ENCODE results near the gene ERAL1.
"Not testable (repeated sequence)": the region's sequence is repeated elsewhere in the genome, so short reads cannot be mapped to it uniquely, and the experiment has no call there.

The ERAL1 gene

GRCh38 chr17:28861393-28862203 lies 6.8 kb downstream of the ERAL1 start:
- TF ChIP-seq POLR2A (IDR thresholded peaks at IDR 0.05; ENCODE audit: low read depth, low read length): no peak
- no peak for FAIRE-seq
- DNase-seq (ENCODE audit: insufficient read length, low spot score): no peak

DNA sequence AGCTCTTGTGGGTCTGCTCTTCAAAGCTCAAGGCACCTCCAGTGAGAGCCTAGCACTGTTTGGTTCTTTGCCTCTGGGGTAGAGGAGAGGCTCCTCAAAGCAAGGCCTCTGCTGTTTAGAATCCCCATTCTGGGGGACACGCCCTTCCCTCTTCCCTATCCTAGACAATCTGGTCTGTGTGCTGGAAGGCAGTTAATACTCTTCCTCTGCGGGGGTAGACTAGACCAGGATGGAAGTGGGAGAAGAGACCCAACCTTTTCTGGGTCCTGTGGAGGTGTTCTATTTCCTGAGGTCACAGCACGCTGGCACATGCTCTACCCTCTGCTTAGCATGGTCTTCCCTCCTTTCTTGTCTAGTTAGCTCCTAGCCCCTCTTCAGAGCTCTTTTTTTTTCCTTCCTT lies 7.7 kb downstream of the ERAL1 start:
- DNase-seq (ENCODE audit: insufficient read length, low spot score) (no peak), FAIRE-seq (no peak)
- no peak for TF ChIP-seq POLR2A (IDR thresholded peaks at IDR 0.05; ENCODE audit: low read depth, low read length)

- FAIRE-seq: no peak
- no peak for TF ChIP-seq POLR2A (IDR thresholded peaks at IDR 0.05; ENCODE audit: low read depth, low read length)
Observed at GRCh38 chr17:28863953-28864352, 9.1 kb downstream of the ERAL1 start.

DNA sequence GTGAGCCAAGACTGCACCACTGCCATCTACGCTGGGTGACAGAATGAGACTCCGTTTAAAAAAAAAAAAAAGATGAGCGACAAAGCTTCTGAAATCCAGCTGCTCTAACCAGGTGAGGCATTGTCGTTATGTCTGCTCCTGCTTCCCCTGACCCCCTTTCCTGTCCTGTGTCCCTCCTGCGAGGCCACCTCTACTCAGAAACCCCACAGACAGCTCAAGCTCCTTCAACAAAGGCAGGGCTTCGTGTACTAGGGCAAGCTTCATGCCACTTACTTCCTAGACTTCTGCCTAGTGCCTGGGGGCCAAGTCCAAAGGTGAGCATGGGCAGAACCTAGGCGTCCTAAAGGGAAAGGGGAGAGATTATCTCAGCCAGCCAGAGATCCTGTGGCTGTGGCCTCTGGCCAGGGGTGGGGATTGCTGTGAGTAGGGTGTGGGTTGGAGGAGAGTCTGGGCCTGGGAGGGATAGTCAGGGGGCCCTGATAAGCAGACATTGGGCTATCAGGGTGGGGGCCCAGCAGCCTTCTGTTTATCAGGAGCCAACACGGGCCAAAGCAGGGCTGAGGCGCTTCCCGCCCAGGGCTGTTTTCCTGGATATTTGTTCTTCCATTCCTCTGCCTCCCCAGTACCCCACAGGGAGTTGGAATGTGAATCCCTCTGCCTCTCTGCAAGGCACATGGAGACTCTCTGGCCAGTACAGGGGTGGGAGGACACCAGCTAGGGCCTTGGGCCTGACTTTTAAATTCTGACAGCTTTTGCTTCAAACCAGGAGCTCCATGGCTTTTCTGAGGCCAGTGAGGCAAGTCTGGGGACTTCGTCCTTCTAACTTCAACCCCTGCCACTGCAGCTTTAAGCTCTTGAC lies 10.4 kb downstream of the ERAL1 start:
- FAIRE-seq: no peak
- TF ChIP-seq POLR2A (IDR thresholded peaks at IDR 0.05; ENCODE audit: low read depth, low read length): no peak
- DNase-seq (ENCODE audit: insufficient read length, low spot score): no peak

More at GRCh38 chr17:28863953-28864352, 9.1 kb downstream of the ERAL1 start:
- DNase-seq (ENCODE audit: insufficient read length, low spot score): no peak

GRCh38 chr17:28865946-28866752 lies 11.3 kb downstream of the ERAL1 start:
- TF ChIP-seq POLR2A (IDR thresholded peaks at IDR 0.05; ENCODE audit: low read depth, low read length): no peak
- DNase-seq (ENCODE audit: insufficient read length, low spot score) (no peak), FAIRE-seq (no peak)

- no peak for TF ChIP-seq POLR2A (IDR thresholded peaks at IDR 0.05; ENCODE audit: low read depth, low read length)
- no peak for DNase-seq (ENCODE audit: insufficient read length, low spot score)
- FAIRE-seq: no peak
Observed at GRCh38 chr17:28867276-28867675, 12.5 kb downstream of the ERAL1 start.

- no peak for TF ChIP-seq POLR2A (IDR thresholded peaks at IDR 0.05; ENCODE audit: low read depth, low read length)
- FAIRE-seq (no peak), DNase-seq (ENCODE audit: insufficient read length, low spot score) (no peak)
Observed at GRCh38 chr17:28871056-28871579, 16.3 kb downstream of the ERAL1 start.

- no peak for FAIRE-seq
- DNase-seq (ENCODE audit: insufficient read length, low spot score): no peak
- TF ChIP-seq POLR2A (IDR thresholded peaks at IDR 0.05; ENCODE audit: low read depth, low read length): no peak
Observed at GRCh38 chr17:28873839-28874238, 19.0 kb downstream of the ERAL1 start.

- no peak for FAIRE-seq
- no peak for DNase-seq (ENCODE audit: insufficient read length, low spot score)
- no peak for TF ChIP-seq POLR2A (IDR thresholded peaks at IDR 0.05; ENCODE audit: low read depth, low read length)
Observed at GRCh38 chr17:28874750-28875149, 19.9 kb downstream of the ERAL1 start.

DNA sequence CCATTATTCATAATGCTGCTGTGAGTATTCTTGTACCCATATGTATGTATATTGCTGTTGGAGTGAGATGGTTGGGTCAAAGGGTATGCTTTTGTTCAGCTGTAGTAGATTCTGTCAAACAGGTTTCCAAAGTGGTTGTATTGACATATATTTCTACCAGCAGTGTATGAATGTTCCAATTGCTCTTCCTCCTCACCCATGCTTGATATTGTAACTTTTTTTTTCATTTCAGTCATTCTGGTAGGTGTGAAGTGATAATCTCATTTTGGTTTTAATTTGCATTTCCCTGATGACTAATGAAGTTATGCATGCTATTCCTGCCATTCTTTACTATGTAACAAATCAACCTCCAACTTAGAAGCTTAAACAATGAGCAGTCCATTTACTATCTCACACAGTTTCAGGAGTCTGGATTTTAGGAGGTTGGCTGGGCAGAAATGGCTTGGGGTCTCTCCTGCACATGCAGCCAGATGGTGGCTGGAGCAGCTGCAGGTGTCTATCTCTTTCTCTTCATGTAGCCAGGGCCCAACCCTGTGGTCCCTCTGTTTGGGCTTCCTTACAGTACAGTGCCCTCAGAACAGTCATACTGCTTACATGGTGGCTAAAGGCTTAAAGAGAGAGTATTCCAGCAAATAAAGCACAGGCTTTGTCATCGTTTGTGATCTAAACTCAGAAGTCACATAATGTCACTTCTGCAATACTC lies 21.2 kb downstream of the ERAL1 start:
- TF ChIP-seq POLR2A (IDR thresholded peaks at IDR 0.05; ENCODE audit: low read depth, low read length): no peak
- FAIRE-seq (no peak), DNase-seq (ENCODE audit: insufficient read length, low spot score) (no peak)

DNA sequence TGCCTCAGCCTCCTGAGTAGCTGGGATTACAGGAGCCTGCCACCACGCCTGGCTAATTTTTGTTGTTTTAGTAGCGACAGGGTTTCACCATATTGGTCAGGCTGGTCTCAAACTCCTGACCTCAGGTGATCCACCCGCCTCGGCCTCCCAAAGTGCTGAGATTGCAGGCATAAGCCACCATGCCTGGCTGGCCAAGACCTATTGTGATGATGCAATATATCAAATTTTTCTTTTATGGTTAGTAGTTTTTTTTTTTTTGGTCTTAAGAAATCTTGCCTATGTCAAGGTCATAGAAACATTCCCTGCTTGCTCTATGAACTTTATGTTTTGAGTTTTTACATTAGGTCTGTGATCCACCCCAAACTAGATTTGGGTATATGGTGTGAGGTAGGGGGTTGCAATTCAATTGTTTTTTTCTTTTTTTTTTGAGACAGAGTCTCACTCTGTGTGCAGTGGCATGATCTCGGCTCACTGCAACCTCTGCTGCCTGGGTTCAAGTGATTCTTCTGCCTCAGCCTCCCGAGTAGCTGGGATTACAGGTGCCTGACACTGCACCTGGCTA lies 22.4 kb downstream of the ERAL1 start:
- not testable (repeated sequence) for DNase-seq (ENCODE audit: insufficient read length, low spot score); FAIRE-seq

DNA sequence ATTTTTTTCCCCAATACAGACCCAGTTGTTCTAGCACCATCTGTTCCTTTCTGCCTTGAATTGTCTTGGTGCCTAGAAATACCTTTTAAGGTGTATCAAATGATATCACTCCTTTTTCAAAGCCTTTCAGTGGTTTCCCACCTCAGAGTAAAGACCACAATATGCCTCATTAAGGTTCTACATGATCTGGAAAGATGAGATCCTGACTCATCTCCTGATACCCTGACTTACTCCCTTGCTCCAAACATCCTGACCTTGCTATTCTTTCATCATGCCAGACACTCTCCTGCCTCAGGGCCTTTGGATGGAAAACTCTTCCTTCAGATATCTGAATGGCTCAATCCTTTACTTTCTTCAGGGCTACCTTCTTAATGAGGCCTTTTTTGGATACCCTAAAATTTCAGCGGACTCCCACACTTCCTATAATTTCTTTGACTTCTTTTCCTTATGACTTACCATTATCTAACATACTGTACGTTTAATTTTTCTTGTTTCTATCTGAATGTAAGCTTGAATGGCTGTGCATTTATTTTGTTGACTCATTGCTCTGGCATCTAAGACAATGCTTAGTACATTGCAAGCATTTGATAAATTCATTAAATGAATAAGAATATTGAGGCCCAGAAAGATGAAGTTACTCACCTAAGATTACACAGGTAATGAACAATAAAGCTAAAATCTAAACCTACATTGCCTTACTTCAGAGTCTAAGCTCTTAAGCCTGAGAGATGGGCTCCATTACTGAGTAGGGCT lies 23.5 kb downstream of the ERAL1 start:
- TF ChIP-seq POLR2A (IDR thresholded peaks at IDR 0.05; ENCODE audit: low read depth, low read length): no peak
- no peak for DNase-seq (ENCODE audit: insufficient read length, low spot score)
- FAIRE-seq: no peak
